ENCODE data around the gene SYCP2L.

The SYCP2L gene

DNA sequence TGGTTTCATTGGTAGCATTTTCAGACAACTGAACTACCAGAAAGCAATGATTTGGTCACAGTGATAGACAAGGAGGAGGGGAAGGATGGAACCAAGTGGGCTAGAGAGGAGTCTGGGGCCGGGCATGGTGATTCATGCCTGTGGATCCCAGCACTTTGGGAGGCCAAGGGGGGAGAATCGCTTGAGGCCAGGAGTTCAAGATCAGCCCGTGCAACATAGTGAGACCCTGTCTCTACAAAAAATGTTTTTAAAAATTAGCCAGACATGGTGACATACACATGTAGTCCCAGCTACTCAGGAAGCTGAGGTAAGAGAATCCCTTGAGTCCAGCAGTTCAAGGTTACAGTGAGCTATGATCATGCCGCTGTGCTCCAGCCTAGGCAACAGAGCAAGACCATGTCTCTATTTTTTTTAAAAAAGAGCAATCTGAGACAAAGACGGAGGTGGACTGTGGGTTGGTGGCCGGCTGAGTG is 70.6 kb downstream of the SYCP2L start:
- Histone ChIP-seq H3K27me3 (ENCODE audit: insufficient read depth, low read depth) (no peaks in the 10 kb centered on the region), H3K4me1 (ENCODE audit: low read depth, poor library complexity, severe bottlenecking) (peaks cover 7% of the 10 kb centered on the region)

DNA sequence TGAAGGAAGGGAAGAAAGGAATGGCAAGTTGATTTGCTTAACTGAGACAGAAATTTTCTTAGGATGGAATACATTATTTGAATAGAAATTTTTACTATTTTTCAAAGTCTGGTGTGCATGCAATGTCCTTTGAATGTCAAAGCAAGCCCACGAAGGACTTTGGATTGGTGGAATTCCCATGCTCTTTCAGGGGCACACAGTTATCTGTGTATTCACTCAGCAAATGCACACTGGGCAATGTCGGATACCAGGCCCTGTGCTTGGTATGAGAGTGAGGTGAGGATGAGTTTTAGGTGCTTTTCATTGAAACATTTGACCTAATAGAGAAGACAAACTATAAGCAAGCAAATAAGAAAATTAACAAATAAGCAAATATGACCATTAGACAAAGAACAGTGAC is 73.3 kb downstream of the SYCP2L start:
- Histone ChIP-seq H3K27me3 (ENCODE audit: insufficient read depth, low read depth) (no peaks in the 10 kb centered on the region), H3K36me3 (ENCODE audit: insufficient read depth) (no peaks in the 10 kb centered on the region)
- TF ChIP-seq, protein P1, sequence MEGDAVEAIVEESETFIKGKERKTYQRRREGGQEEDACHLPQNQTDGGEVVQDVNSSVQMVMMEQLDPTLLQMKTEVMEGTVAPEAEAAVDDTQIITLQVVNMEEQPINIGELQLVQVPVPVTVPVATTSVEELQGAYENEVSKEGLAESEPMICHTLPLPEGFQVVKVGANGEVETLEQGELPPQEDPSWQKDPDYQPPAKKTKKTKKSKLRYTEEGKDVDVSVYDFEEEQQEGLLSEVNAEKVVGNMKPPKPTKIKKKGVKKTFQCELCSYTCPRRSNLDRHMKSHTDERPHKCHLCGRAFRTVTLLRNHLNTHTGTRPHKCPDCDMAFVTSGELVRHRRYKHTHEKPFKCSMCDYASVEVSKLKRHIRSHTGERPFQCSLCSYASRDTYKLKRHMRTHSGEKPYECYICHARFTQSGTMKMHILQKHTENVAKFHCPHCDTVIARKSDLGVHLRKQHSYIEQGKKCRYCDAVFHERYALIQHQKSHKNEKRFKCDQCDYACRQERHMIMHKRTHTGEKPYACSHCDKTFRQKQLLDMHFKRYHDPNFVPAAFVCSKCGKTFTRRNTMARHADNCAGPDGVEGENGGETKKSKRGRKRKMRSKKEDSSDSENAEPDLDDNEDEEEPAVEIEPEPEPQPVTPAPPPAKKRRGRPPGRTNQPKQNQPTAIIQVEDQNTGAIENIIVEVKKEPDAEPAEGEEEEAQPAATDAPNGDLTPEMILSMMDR (conservative IDR thresholded peaks at IDR 0.05; ENCODE audit: low read depth, low read length): no peak

More for the DNA sequence above, 70.6 kb downstream of the SYCP2L start:
- H4K20me1 ChIP-seq (ENCODE audit: insufficient read depth): no peaks in the 10 kb centered on the region
- H3K4me2 ChIP-seq: no peak overlapping the region
- TF ChIP-seq, protein P1 (conservative IDR thresholded peaks at IDR 0.05; ENCODE audit: low read depth, low read length): no peak
- H3K79me2 ChIP-seq (ENCODE audit: insufficient read depth, low read depth): no peaks in the 10 kb centered on the region
- H2AFZ ChIP-seq (ENCODE audit: low read depth): no peak overlapping the region
- H3K27ac ChIP-seq: no peak overlapping the region
- H3K9ac ChIP-seq: no peak overlapping the region
- no peak overlapping the region for H3K4me3 ChIP-seq (IDR thresholded peaks at IDR 0.05; ENCODE audit: insufficient read depth, low read depth, low read length)
- H3K36me3 ChIP-seq (ENCODE audit: insufficient read depth): no peaks in the 10 kb centered on the region

DNA sequence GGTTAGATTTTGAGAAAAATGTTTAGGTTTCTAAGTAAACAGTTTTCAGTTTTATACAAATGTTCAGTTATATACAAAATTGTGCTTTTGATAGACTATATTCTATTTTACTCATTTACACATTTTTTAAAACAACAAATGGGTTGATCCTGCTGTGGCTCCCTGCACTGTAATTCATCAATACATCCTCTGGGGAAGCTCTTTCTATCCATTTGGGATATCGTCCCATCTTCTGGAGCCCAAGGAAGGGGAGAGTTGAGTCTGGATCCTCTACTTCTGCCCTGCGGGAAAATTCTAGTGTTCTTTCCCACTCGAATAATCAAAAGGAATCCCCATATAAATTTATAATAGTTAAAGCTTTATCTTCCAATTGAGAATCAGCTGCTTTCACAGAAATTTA is 75.0 kb downstream of the SYCP2L start:
- H3K27me3 ChIP-seq (ENCODE audit: insufficient read depth, low read depth): no peaks in the 10 kb centered on the region
- no peaks in the 10 kb centered on the region for H3K79me2 ChIP-seq (ENCODE audit: insufficient read depth, low read depth)
- H3K27ac ChIP-seq: no peak overlapping the region
- H3K9ac ChIP-seq: no peak overlapping the region
- TF ChIP-seq, protein P1 (conservative IDR thresholded peaks at IDR 0.05; ENCODE audit: low read depth, low read length): no peak
- no peak overlapping the region for H3K4me3 ChIP-seq (IDR thresholded peaks at IDR 0.05; ENCODE audit: insufficient read depth, low read depth, low read length)
- H3K4me1 ChIP-seq (ENCODE audit: low read depth, poor library complexity, severe bottlenecking): peaks cover 37% of the 10 kb centered on the region
- no peak overlapping the region for H2AFZ ChIP-seq (ENCODE audit: low read depth)
- no peak overlapping the region for H3K4me2 ChIP-seq
- no peaks in the 10 kb centered on the region; the same call in 1 of the 2 replicates for H3K36me3 ChIP-seq (ENCODE audit: insufficient read depth)
- H4K20me1 ChIP-seq (ENCODE audit: insufficient read depth): no peaks in the 10 kb centered on the region

More for the DNA sequence above, 73.3 kb downstream of the SYCP2L start:
- H3K4me1 ChIP-seq (ENCODE audit: low read depth, poor library complexity, severe bottlenecking): peaks cover 32% of the 10 kb centered on the region
- H3K27ac ChIP-seq: no peak overlapping the region
- H3K79me2 ChIP-seq (ENCODE audit: insufficient read depth, low read depth): no peaks in the 10 kb centered on the region
- no peak overlapping the region for H3K4me2 ChIP-seq
- no peak overlapping the region for H2AFZ ChIP-seq (ENCODE audit: low read depth)
- no peak overlapping the region for H3K9ac ChIP-seq
- no peaks in the 10 kb centered on the region for H4K20me1 ChIP-seq (ENCODE audit: insufficient read depth)
- no peak overlapping the region for H3K4me3 ChIP-seq (IDR thresholded peaks at IDR 0.05; ENCODE audit: insufficient read depth, low read depth, low read length)

DNA sequence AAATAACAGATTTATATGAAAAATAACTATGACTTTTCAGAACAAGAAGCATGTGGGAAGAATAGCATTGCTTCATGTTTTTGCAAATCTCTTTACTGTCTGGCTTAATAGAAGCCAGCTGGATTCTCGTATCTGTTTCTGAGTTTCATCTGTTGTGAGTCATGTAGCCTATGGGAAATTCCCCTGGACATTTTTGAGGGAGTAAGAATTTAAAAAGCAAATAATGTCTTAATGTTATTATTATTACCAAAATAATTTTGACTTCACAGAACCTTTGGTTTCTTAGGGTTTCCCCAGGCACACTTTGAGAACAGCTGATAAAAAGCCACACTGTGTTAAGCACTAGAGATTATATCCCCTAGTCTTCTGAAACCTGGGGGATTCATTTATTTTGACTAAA is 75.8 kb downstream of the SYCP2L start:
- H3K27me3 ChIP-seq (ENCODE audit: insufficient read depth, low read depth): no peaks in the 10 kb centered on the region
- H3K4me1 ChIP-seq (ENCODE audit: low read depth, poor library complexity, severe bottlenecking): peaks cover 37% of the 10 kb centered on the region
- no peaks in the 10 kb centered on the region; the same call in 1 of the 2 replicates for H3K36me3 ChIP-seq (ENCODE audit: insufficient read depth)
- H4K20me1 ChIP-seq (ENCODE audit: insufficient read depth): no peaks in the 10 kb centered on the region
- H3K9ac ChIP-seq: no peak overlapping the region
- H2AFZ ChIP-seq (ENCODE audit: low read depth): no peak overlapping the region
- H3K27ac ChIP-seq: no peak overlapping the region
- no peaks in the 10 kb centered on the region for H3K79me2 ChIP-seq (ENCODE audit: insufficient read depth, low read depth)
- TF ChIP-seq, protein P1 (conservative IDR thresholded peaks at IDR 0.05; ENCODE audit: low read depth, low read length): no peak
- H3K4me3 ChIP-seq (IDR thresholded peaks at IDR 0.05; ENCODE audit: insufficient read depth, low read depth, low read length): no peak overlapping the region
- H3K4me2 ChIP-seq: peak overlapping the region; percentile 11; the same call in 1 of the 2 replicates

Data from KMS-11 (cell line).